UCSD-AML1 (cell line): ENCODE measurements around the gene ADAMTS4.

ENCODE experiments used
- DNase-seq: peaks from one replicate; lab custom pipeline; 2025; ENCODE audit not compliant: unreplicated experiment; lab: John Stamatoyannopoulos, UW

The ADAMTS4 gene

DNA sequence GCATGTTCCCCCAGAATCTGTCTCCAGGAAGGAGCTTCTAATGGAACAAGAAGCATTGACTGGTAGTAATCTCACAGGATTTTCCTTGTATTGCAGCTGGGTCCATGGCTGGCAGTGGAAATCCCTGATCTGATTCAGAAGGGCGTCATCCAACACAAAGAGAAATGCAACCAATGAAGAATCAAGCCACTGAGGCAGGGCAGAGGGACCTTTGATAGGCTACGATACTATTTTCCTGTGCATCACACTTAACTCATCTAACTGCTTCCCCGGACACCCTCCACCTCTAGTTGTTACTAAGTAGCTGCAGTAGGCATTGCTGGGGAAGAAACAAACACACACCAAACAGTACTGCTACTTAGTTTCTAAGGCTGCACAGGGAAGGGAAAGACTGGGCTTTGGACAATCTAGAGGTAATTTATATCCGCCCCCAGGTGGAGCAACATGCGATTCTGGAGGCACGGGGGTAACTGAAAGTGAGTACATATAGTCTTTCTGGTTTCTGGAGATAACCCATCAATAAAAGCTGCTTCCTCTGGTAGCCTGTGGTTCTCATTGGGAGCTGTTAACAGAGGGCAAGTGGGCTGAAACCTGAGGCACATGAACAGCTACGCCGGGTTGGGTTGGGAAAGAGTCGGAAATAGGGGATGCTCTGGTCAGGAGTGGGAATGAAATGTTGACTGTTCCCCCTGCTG is 40.4 kb downstream of the ADAMTS4 start:
- DNase-seq: no peak

DNA sequence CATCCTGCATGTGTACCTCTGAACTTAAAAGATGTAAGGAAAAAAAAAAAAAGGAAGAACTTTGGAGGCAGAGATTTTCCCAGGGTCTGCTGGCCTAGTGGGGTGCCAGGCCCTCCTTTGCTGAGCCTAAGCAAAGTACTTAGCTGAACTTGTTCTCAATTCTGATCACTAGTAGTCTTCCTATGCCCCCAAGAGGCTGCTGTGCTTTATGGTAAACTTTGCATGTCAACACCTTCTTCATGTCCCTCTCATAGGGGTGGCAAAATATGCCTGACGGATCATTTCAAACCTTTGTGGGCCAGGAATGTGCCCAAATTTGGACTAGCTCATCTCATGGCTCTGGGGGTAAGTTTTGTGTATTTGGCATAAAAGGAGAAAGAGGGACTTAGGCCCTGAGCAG is 41.0 kb downstream of the ADAMTS4 start:
- no peak for DNase-seq

DNA sequence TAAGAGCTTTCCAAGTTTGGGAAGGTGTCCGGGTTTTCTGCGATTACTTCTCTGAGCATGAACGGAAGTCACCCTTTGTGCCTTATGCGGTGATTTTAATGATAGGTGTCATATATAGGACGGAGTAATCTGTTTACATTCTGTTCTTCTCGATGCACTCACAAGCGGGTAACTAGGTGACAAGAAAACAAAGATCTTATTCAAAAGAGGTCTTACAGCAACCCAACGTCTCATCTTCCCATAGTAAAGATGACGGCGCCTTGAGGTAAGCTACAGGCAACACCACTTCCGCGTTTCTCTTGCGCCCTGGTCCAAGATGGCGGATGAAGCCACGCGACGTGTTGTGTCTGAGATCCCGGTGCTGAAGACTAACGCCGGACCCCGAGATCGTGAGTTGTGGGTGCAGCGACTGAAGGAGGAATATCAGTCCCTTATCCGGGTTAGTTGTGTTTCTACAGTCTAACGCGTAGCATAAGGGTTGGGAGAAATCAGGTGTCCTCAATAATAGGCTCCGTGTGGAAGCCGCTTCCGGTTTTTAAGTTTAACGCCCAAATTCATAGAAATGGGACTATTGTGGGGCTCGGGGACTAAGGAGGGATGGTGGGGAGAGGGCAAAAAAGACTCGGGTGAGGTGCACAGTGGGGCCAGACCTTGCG is 45.0 kb downstream of the ADAMTS4 start, which contains the start of gene UFC1:
Gene UFC1 (plus strand): TSS at position 297 of the 656 bp plus-strand sequence. CDS start 20 bp downstream, at position 317.
- DNase-seq: peak; percentile 82

DNA sequence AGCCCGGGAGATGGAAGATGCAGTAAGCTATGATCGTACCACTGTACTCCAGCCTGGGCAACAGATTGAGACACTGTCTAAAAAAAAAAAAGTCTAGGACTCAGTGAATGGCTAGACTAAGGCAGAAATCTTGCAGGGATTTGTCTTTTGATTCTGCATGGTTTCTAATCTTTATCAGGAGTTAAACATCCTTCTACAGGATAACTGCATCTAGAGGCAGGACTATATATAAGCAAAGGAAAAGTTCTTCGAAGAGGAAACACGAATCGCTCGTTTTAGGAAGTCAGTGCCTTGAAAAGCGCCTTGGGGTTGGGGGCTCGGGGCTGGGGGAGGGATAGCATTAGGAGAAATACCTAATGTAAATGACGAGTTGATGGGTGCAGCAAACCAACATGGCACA is 45.7 kb downstream of the ADAMTS4 start:
- DNase-seq: no peak

DNA sequence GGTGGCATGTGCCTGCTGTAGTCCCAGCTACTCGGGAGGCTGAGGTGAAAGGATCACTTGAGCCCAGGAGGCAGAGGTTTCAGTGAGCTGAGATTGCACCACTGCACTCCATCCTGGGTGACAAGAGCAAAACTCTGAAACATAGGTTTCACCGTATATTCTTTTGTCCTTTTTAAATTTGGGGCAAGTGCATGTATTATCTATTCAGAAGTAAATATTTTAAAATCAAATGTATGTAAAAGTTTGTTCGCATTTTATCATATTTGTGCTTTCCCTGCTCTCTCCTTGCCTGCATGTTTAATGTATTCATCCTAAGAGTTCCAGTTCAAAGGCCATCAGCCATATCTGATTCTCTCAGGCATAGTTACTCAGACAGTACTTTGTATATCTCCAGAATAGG is 53.0 kb downstream of the ADAMTS4 start:
- no peak for DNase-seq

DNA sequence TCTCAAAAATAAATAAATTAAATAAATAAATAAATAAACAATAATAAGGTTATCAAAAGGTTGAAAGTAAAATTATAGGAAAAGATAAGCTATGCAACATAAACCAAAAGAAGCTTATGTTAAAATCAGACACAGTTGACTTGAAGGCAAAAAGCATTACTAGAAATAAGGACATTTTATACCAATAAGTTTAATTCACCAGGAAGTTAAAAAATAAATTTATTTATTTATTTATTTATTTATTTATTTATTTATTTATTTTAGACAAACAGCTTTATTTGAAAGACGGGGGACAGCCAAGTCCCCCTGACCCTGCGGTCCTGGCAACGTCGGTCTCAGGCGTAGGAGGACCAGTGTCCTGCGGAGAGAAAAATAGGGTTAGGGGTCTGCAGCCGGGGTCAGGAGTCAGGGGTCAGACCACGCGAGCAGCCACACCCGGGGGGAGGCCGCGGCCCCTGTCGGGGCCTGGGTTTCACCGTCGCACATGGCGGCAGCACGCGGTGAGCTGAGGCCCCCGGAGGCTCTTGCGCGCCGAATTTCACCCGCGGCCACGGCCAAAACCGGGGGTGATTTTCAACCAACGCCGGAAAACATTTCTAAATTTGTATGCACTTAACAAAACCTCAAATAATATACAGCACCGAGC is 58.0 kb downstream of the ADAMTS4 start:
- DNase-seq: no peak

DNA sequence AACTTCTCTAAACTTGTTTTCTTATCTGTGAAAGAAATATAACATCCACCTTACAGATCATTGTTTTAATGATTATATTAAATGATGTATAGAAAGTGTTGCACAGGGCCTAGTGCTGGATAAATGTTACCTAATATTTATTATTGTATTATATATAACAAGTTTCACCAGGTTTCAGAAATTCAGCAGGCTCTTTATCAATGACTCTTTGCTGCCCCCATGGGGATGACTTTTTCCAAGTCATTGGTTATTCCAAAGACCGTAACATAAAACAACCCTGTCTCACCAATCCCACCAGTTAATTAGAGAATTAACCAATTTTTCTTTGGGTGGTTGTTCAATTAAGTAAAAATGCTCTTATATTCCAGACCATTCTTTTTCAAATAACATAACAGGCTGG is 59.1 kb downstream of the ADAMTS4 start:
- DNase-seq: no peak

DNA sequence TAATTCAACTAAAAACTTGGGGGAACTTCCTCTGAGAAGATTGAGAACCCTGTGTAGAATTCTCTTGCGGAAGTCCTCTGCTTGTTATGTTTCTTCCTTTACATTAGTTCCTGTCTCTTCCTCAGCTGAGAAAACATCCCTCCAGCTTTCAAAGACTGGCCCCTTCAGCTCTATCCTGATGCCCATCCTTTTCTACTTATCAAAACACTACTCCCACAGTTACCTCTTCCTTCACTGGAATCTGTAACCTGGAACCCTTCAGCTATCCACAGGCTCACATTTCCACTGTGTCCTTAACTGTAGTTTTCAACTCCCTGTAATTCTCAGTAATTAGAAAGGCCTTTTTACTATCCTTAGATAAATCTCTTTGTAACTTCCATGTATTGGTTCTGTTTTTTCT is 60.4 kb downstream of the ADAMTS4 start:
- no peak for DNase-seq

DNA sequence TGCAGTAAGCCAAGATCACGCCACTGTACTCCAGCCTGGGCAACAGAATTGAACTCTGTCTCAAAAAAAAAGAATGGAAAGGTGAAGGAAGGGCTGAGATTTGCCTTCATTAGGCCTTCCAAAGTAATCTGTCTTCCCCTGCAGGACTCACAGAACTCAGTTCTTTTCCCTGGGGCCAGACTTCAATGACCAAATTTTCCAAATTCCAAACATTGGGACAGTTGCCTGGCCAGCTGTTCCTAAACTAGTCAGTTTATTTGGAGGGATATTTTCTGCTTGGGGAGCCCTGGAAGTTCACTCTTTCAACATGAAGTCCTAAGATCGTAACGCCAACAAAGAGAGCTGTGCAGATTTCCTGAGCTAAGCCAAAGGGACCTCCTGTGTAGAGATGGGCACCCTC is 61.0 kb downstream of the ADAMTS4 start:
- DNase-seq: no peak
